ENCODE data around the gene DDX43.

The DDX43 gene

DNA sequence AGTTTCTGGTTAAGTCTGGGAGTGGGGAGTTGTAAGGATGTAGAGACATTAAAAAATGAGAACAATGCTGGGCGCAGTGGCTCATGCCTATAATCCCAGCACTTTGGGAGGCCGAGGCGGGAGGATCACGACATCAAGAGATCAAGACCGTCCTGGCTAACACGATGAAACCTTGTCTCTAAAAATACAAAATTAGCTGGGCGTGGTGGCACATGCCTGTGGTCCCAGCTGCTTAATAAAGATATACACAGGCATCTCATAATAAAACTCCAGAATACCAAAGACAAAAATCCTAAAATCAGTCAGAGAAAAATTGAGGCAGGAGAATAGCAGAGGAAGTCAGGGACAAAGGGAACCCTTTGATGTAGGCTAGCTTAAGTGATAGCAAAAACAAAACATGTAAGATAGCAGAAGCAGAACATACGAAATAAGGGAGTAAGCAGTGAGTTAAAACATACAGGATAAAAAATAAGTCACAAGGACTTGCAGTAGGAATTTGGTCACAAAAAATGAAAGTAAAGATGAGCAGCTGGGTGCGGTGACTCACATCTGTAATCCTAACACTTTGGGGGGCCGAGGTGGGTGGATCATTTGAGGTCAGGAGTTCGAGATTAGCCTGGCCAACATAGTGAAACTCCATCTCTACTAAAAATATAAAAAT, 23.6 kb downstream of the DDX43 start:
- Histone ChIP-seq H3K4me1 (peaks cover 8% of the 10 kb centered on the region), H3K27me3 (ENCODE audit: control insufficient read depth, insufficient read depth, low read length) (no peaks in the 10 kb centered on the region), H3K4me2 (ENCODE audit: low read length) (no peak overlapping the region), H2AFZ (no peak overlapping the region), H3K9me3 (ENCODE audit: control insufficient read depth, low read length) (no peaks in the 10 kb centered on the region), H3K79me2 (no peaks in the 10 kb centered on the region), H3K36me3 (ENCODE audit: control insufficient read depth, insufficient read depth, low read length) (no peaks in the 10 kb centered on the region), H3K27ac (no peak overlapping the region), H3K4me3 (ENCODE audit: low read depth, low read length) (no peak overlapping the region), H3K9ac (no peak overlapping the region)
- TF ChIP-seq, protein P1, sequence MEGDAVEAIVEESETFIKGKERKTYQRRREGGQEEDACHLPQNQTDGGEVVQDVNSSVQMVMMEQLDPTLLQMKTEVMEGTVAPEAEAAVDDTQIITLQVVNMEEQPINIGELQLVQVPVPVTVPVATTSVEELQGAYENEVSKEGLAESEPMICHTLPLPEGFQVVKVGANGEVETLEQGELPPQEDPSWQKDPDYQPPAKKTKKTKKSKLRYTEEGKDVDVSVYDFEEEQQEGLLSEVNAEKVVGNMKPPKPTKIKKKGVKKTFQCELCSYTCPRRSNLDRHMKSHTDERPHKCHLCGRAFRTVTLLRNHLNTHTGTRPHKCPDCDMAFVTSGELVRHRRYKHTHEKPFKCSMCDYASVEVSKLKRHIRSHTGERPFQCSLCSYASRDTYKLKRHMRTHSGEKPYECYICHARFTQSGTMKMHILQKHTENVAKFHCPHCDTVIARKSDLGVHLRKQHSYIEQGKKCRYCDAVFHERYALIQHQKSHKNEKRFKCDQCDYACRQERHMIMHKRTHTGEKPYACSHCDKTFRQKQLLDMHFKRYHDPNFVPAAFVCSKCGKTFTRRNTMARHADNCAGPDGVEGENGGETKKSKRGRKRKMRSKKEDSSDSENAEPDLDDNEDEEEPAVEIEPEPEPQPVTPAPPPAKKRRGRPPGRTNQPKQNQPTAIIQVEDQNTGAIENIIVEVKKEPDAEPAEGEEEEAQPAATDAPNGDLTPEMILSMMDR (IDR thresholded peaks at IDR 0.05) = no peak

DNA sequence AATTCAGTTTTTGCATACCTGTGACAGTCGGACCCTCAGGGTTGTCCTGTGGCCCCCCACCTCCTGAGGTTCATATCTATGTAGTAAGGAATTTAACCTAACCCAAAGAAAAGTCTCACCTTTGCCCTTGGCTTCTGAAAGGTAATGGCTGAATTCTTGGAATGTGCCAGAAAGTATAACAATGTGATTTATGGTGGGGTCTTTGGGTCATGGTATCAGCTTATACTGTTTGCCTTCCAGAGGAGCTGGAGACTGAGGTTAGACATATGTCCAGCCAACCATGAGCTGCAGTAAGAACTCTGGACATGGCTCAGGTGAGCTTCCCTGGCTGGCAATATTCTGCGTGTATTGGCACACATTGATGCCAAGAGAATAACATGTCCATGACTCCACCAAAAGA, 26.9 kb downstream of the DDX43 start:
- H3K36me3 ChIP-seq (ENCODE audit: control insufficient read depth, insufficient read depth, low read length) = no peaks in the 10 kb centered on the region
- H2AFZ ChIP-seq = no peak overlapping the region
- H3K27me3 ChIP-seq (ENCODE audit: control insufficient read depth, insufficient read depth, low read length) = no peaks in the 10 kb centered on the region
- no peak overlapping the region for H3K9ac ChIP-seq
- TF ChIP-seq, protein P1 (IDR thresholded peaks at IDR 0.05) = no peak
- no peaks in the 10 kb centered on the region for H3K9me3 ChIP-seq (ENCODE audit: control insufficient read depth, low read length)
- no peak overlapping the region for H3K4me3 ChIP-seq (ENCODE audit: low read depth, low read length)
- H3K4me2 ChIP-seq (ENCODE audit: low read length) = no peak overlapping the region
- no peaks in the 10 kb centered on the region for H3K4me1 ChIP-seq
- H3K79me2 ChIP-seq = no peaks in the 10 kb centered on the region
- H3K27ac ChIP-seq = no peak overlapping the region

DNA sequence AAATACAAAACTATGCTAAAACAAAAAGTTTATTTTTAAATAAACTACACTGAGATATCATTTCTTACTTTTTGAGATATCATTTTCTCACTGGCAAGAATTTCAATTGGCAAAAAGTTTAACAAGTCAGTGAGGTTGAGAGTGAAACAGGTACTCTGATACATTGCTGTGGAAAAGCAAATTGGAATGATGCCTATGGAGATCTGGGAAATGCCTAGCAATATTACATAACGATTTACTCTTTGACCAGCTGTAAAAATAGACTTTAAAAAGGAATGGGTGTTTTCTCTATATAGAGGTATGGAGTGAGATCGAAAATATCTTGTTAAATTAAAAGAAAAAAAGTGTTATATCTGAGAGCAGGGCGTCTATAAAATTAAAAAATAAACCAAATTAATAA, 40.6 kb downstream of the DDX43 start:
- no peaks in the 10 kb centered on the region for H3K4me1 ChIP-seq
- TF ChIP-seq, protein P1 (IDR thresholded peaks at IDR 0.05) = no peak
- no peak overlapping the region for H3K27ac ChIP-seq
- H3K4me2 ChIP-seq (ENCODE audit: low read length) = no peak overlapping the region
- H3K4me3 ChIP-seq (ENCODE audit: low read depth, low read length) = no peak overlapping the region
- H3K9ac ChIP-seq = no peak overlapping the region
- no peak overlapping the region for H2AFZ ChIP-seq
- H3K79me2 ChIP-seq = no peaks in the 10 kb centered on the region
- no peaks in the 10 kb centered on the region for H3K36me3 ChIP-seq (ENCODE audit: control insufficient read depth, insufficient read depth, low read length)
- H3K9me3 ChIP-seq (ENCODE audit: control insufficient read depth, low read length) = no peaks in the 10 kb centered on the region
- H3K27me3 ChIP-seq (ENCODE audit: control insufficient read depth, insufficient read depth, low read length) = no peaks in the 10 kb centered on the region

DNA sequence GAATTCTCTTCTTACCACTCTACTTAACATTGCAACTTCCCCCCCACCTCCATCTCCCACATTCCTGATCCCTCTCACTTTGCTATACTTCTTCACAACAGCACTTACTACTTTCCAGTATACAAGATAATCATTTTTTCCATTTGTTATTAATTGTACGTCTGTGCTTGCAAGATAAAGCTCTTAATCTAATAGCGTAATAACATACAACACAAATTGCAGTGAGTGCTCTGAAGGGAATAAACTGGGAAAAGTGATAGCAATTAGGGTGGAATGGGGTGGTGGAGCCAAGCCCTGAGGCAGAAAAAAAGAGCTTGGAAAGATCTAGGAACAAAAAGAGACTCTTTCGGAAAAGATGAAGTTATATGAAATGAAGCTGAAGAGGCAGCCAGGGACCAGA, 48.9 kb downstream of the DDX43 start:
- H3K27me3 ChIP-seq (ENCODE audit: control insufficient read depth, insufficient read depth, low read length) = no peaks in the 10 kb centered on the region
- H3K4me2 ChIP-seq (ENCODE audit: low read length) = no peak overlapping the region
- H3K4me1 ChIP-seq = no peaks in the 10 kb centered on the region
- H3K9me3 ChIP-seq (ENCODE audit: control insufficient read depth, low read length) = no peaks in the 10 kb centered on the region
- no peak overlapping the region for H3K27ac ChIP-seq
- no peak overlapping the region for H3K9ac ChIP-seq
- H3K79me2 ChIP-seq = no peaks in the 10 kb centered on the region
- no peaks in the 10 kb centered on the region for H3K36me3 ChIP-seq (ENCODE audit: control insufficient read depth, insufficient read depth, low read length)
- H3K4me3 ChIP-seq (ENCODE audit: low read depth, low read length) = no peak overlapping the region
- TF ChIP-seq, protein P1 (IDR thresholded peaks at IDR 0.05) = no peak
- no peak overlapping the region for H2AFZ ChIP-seq
